T-cell (primary cell): ENCODE measurements around the gene MEOX1. TPM values are rescaled to one million over a fixed set of nuclear protein-coding genes. Genes with fewer than 3 reads are reported as not detected.
A peak's percentile ranks its signal among the peaks of the same experiment; 100 is the strongest.

Source experiments
- ATAC-seq, 4 experiments: fragments of 200-7000 bp in 3 of 4; fragments of 150-1000 bp in 1 of 4; cut with Tn5 transposase; replicated peaks in 1 of 4; 1 replicate in 3 of 4; 2 replicates in 1 of 4; pipeline ENCODE4 v1.10.0; 2021; ENCODE audit warnings: moderate library complexity in 3 of 4, mild to moderate bottlenecking in 2 of 4, moderate number of reproducible peaks in 1 of 4
- CTCF ChIA-PET, 2 donors: fragments of 300-600 bp; sonication (Branson Sonifier 250); formaldehyde crosslinking; loops; one replicate each; lab custom pipeline; 2022; ENCODE audit warnings: antibody characterized with exemption in 2 of 2; lab: Charles Lee
- POLR2A ChIA-PET, 2 donors: fragments of 300-600 bp; sonication (Branson Sonifier 250); formaldehyde crosslinking; loops; one replicate each; lab custom pipeline; 2022; ENCODE audit warnings: antibody characterized with exemption in 2 of 2; lab: Charles Lee
- DNase-seq, 35 experiments: peaks; one replicate each; pipeline versions ENCODE4 v3.0.0 to v3.0.0-alpha.2; 2013 to 2023
- H3K27ac ChIP-seq: one replicate; pipeline ENCODE4 v1.5.1; 2013; ENCODE audit warnings: low read length
- H3K27me3 ChIP-seq, 2 experiments: replicated peaks in 1 of 2; 1 replicate in 1 of 2; 2 replicates in 1 of 2; pipeline versions ENCODE4 v1.6.1 to v1.7.0; 2013; ENCODE audit warnings: low read length in 1 of 2, mixed read lengths in 1 of 2; ENCODE audit not compliant: control insufficient read depth in 2 of 2, insufficient read depth in 2 of 2; ENCODE audit errors: extremely low read depth in 1 of 2
- H3K36me3 ChIP-seq, 2 donors: 1 replicate in 1 of 2; 2 replicates in 1 of 2; pipeline versions ENCODE4 v1.6.1 to v1.7.0; 2013; ENCODE audit warnings: low read length in 1 of 2; ENCODE audit not compliant: control insufficient read depth in 2 of 2, insufficient read depth in 1 of 2; ENCODE audit errors: extremely low read depth in 1 of 2
- H3K4me1 ChIP-seq, 2 experiments: 1 replicate in 1 of 2; 2 replicates in 1 of 2; pipeline versions ENCODE4 v1.6.1 to v1.7.0; 2013; ENCODE audit warnings: low read length in 2 of 2, mixed read lengths in 1 of 2; ENCODE audit not compliant: insufficient read depth in 2 of 2, control insufficient read depth in 1 of 2; ENCODE audit errors: extremely low read depth in 1 of 2
- H3K4me3 ChIP-seq, 2 donors: 1 replicate in 1 of 2; 2 replicates in 1 of 2; pipeline versions ENCODE4 v1.5.1 to v1.7.0; 2013; ENCODE audit warnings: mild to moderate bottlenecking in 2 of 2, low read length in 1 of 2, moderate library complexity in 1 of 2; ENCODE audit not compliant: control insufficient read depth in 1 of 2; ENCODE audit errors: extremely low read depth in 1 of 2
- H3K9me3 ChIP-seq: 2 replicates; pipeline ENCODE4 v1.7.0; 2013
- H3K27ac Mint-ChIP-seq, 2 donors: one replicate each; pipeline ENCODE4 v1.8.0; 2020 to 2021; ENCODE audit warnings: mild to moderate bottlenecking in 2 of 2, mixed read lengths in 2 of 2
- H3K27me3 Mint-ChIP-seq, 2 donors: one replicate each; pipeline ENCODE4 v1.8.0; 2021 to 2022; ENCODE audit warnings: mixed read lengths in 2 of 2
- H3K36me3 Mint-ChIP-seq: one replicate; pipeline ENCODE4 v1.8.0; 2021; ENCODE audit warnings: mixed read lengths
- H3K4me1 Mint-ChIP-seq, 3 donors: one replicate each; pipeline ENCODE4 v1.8.0; 2020 to 2022; ENCODE audit warnings: mixed read lengths in 3 of 3, mild to moderate bottlenecking in 1 of 3
- H3K4me3 Mint-ChIP-seq, 3 donors: one replicate each; pipeline ENCODE4 v1.8.0; 2020 to 2022; ENCODE audit warnings: mild to moderate bottlenecking in 3 of 3, mixed read lengths in 3 of 3, moderate library complexity in 3 of 3
- H3K9me3 Mint-ChIP-seq, 3 donors: one replicate each; pipeline ENCODE4 v1.8.0; 2020 to 2022; ENCODE audit warnings: mixed read lengths in 3 of 3
- WGBS: methylation state at CpG from one replicate; pipeline ENCODE4 v1.1.5; 2013; ENCODE audit warnings: missing lambda C conversion rate; ENCODE audit not compliant: insufficient coverage; 5-methylcytosine and 5-hydroxymethylcytosine counted together
- total RNA-seq, 35 experiments: library from RNA in 6 of 35; stranded (reverse) in 6 of 35; fragments of 120-200 nt in 1 of 35; gene quantifications; one replicate each; pipeline versions ENCODE4 v1.2.1 to v1.2.4 and lab custom pipeline; 2013 to 2026

The MEOX1 gene
- total RNA-seq, 5 donors from 2014 or later (not counting 1 experiment from before 2014, with no cell fraction given) = 2.9 to 5.5 (median 3.6) TPM

DNA sequence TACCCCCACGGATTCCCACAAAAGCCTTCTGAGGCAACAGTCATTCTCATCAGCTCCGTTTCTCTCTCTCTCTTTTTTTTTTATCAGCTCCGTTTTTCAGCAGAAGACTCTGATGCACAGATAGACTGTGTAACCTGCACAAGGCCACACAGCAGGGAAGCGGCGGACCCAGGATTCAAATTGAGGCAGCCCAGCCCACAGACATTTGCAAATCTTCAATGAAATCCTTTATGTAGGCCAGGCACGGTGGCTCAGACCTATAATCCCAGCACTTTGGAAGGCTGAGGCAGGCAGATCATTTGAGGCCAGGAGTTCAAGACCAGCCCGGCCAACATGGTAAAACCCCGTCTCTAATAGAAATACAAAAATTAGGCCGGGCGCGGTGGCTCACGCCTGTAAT, 2.4 kb upstream of the MEOX1 start:
- Mint-ChIP-seq H3K4me3 (no peak overlapping the region), H3K27me3 (peaks cover 0 to 5% of the 10 kb centered on the region in 2 donors), H3K36me3 (no peaks in the 10 kb centered on the region), H3K9me3 (no peaks in the 10 kb centered on the region), H3K27ac (peak overlapping the region in 1 of 2 donors; percentile 58), H3K4me1 (peaks cover 27 to 43% (median 27%) of the 10 kb centered on the region in 3 donors)
- DNase-seq (no peak), ATAC-seq (no peak)
- ChIA-PET CTCF (no interaction called here), POLR2A (no interaction called here)
- Histone ChIP-seq H3K36me3 (no peaks in the 10 kb centered on the region), H3K4me3 (no peak overlapping the region), H3K9me3 (no peaks in the 10 kb centered on the region), H3K27me3 (peaks cover 0 to 30% of the 10 kb centered on the region in 2 experiments), H3K27ac (no peak overlapping the region), H3K4me1 (peaks cover 25 to 41% of the 10 kb centered on the region in 2 experiments)
- WGBS = 79% methylated on average over 12 of the region's 12 CpGs

DNA sequence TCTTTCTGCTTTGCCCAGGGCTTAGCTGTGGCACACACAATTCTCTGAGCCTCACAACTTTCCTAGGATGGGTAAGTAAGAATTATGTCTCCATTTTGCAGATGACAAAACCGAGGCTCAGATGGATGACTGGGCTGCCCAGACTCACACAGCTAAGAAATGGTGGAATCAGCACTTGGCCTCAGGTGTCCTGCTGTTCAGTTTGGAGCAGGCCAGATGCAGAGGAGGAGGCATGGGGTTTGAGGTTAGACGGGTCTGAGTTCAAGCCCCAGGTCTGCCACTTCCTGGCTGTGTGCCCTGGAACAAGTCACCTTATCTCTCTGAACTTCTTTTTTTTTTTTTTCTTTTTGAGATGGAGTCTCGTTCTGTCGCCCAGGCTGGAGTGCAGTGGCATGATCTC, 1.7 kb upstream of the MEOX1 start:
- ATAC-seq = no peak

DNA sequence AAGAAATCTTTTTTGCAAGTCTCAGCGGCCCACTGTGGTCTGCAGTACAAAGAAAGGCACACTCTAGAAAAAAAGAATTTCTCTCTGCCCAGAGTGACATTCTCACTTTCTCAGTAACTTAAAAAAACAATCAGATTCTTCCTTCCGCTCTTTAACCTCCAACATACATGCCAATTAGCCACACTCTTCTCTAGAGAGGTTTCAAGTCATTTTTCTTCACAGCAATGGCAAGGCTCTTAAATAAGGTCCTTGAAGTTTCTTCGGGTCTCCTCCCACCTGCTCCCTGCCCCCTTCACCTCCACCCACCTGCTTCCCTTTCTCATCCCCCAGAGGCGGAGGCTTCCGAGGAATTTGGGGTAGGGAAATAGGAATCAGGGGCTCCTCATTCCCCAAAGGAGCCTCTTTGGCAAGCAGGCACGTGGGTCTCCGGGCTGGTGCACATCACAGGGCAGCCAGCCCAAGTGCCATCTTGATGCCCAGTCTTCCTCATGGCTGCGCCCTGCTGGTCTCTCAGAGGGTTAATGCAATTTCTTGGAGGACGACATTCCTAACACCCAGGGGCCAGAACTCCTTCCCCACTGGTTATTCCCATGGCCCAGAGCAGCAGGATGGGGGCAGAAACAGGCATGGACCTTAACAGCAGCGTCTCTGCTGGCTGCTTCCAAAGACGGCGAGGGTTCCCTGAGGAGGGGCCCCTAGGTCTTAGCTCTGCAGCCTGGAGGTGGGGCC, 855 bp upstream of the MEOX1 start:
- Mint-ChIP-seq H3K9me3 (no peaks in the 10 kb centered on the region), H3K27ac (peak overlapping the region; percentile 86), H3K4me1 (peaks cover 28 to 55% (median 32%) of the 10 kb centered on the region in 3 donors), H3K4me3 (peak overlapping the region; percentile 36 to 62 (median 39)), H3K36me3 (no peaks in the 10 kb centered on the region), H3K27me3 (peaks cover 0 to 5% of the 10 kb centered on the region in 2 donors)
- peak in 1 of 35 experiments; percentile 24 for DNase-seq
- CTCF ChIA-PET = interaction anchor here in 1 of 2 donors (1.1 kb wide), 1 partner anchor 11 kb away, joined by 3 read pairs; no protein-coding TSS in a partner anchor
- 63% methylated on average over 7 of the region's 12 CpGs for WGBS
- Histone ChIP-seq H3K27ac (no peak overlapping the region), H3K4me3 (no peak overlapping the region), H3K4me1 (peaks cover 25 to 48% of the 10 kb centered on the region in 2 experiments), H3K27me3 (peaks cover 0 to 30% of the 10 kb centered on the region in 2 experiments), H3K36me3 (no peaks in the 10 kb centered on the region), H3K9me3 (no peaks in the 10 kb centered on the region)
- POLR2A ChIA-PET = no interaction called here
- peak; percentile 70 to 79 (median 74) for ATAC-seq

More for the DNA sequence above, 1.7 kb upstream of the MEOX1 start:
- Histone ChIP-seq H3K27me3 (peaks cover 0 to 30% of the 10 kb centered on the region in 2 experiments), H3K36me3 (no peaks in the 10 kb centered on the region), H3K4me3 (no peak overlapping the region), H3K27ac (no peak overlapping the region), H3K4me1 (peaks cover 25 to 46% of the 10 kb centered on the region in 2 experiments), H3K9me3 (no peaks in the 10 kb centered on the region)
- Mint-ChIP-seq H3K36me3 (no peaks in the 10 kb centered on the region), H3K4me1 (peaks cover 27 to 50% (median 27%) of the 10 kb centered on the region in 3 donors), H3K27me3 (peaks cover 0 to 5% of the 10 kb centered on the region in 2 donors), H3K4me3 (no peak overlapping the region), H3K27ac (no peak overlapping the region), H3K9me3 (no peaks in the 10 kb centered on the region)
- 50% methylated on average over 1 of the region's 4 CpGs for WGBS
- DNase-seq = no peak
- POLR2A ChIA-PET = no interaction called here
- CTCF ChIA-PET = interaction anchor here in 1 of 2 donors (1.1 kb wide), 1 partner anchor 10 kb away, joined by 3 read pairs; no protein-coding TSS in a partner anchor

DNA sequence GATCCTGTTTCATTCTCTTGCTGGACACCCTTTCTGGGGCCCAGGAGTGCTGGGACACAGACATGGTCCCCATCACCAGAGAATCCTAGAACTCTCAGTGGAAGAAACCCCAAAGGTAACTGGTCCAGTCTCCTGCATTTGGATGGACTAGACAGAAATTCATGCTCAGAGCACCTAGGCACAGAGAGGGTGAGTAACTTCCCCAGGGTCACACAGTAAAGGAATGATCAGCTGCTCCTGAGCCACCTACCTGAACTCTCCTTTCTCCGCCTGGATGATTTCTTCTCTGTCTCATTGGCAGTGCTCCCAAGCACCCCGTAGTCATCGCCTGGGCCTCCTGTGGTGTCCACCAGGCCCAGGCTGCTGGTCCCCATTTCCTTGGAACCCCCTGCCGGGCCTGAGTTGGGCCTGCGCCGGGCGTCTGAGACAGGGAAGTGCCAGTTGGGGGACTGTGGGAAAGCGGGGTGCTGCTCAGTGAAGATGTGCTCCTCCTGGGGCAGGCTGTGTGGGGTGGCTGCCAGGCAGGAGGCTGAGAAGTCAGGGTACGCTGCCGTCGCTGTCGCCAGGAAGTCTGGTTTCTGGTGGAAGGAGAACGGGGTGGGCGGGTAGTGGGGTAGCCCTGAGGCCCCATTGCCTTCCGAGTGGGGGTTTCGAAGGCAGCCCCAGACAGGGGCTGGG, 767 bp downstream of the MEOX1 start:
- Histone ChIP-seq H3K9me3 (no peaks in the 10 kb centered on the region), H3K27ac (peak overlapping the region; percentile 1), H3K4me3 (peak overlapping the region in 1 of 2 donors; percentile 37), H3K27me3 (peaks cover 0 to 34% of the 10 kb centered on the region in 2 experiments), H3K4me1 (peaks cover 25 to 61% of the 10 kb centered on the region in 2 experiments), H3K36me3 (no peaks in the 10 kb centered on the region)
- Mint-ChIP-seq H3K27ac (peak overlapping the region; percentile 72 to 76), H3K4me3 (peak overlapping the region; percentile 34 to 61 (median 36)), H3K9me3 (no peaks in the 10 kb centered on the region), H3K27me3 (peaks cover 0 to 5% of the 10 kb centered on the region in 2 donors), H3K36me3 (no peaks in the 10 kb centered on the region), H3K4me1 (peaks cover 36 to 67% (median 48%) of the 10 kb centered on the region in 3 donors)
- WGBS = 17% methylated on average over 14 of the region's 16 CpGs
- ChIA-PET CTCF (no interaction called here), POLR2A (no interaction called here)
- DNase-seq (peak in 17 of 35 experiments; percentile 2 to 33 (median 13)), ATAC-seq (peak; percentile 45 to 50 (median 49))

DNA sequence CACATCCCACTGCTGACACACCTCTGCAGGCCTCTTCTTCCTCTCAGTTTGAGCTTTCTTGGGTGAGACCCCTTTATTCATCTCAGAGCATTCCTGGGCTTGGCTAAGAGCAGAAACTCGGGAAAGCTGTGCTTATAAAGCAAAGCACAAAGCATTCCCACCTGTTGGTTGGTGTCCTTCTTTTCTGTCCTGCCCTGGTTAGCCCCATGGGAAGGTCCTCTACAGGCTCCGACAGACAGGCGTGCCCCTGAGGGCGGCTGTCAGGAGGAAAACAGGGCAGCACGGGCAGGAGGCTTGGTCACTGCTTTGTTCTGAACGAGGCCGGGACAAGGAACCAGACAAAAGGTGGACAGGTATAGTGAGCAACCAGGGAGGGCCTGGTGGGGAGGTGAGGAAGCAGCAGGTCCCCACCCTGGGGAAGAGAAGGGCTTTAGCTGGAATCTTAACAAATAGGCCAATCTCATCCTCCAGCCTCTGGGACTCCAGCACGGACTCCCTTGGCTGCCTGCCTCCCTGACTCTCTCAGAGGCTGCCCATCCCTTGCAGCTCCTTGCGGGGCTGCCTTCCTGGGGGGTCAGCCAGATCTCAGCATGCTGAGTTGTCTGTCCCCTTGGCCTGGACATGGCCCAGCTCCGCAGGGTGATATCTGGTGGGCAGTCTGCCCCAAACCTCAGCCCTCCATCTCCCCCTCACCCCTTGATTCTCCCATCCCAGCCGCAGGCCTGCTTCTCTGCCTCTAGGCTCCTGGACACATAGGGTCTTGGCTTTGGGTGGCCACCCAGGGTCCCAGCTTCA, 1.7 kb downstream of the MEOX1 start:
- peak overlapping the region; percentile 32 to 72 for H3K27ac Mint-ChIP-seq
- ChIA-PET CTCF (interaction anchor here (0.6 to 0.9 kb wide), 3 partner anchors 13 to 1386 kb away, joined by 3 to 8 read pairs (median 3); no protein-coding TSS in a partner anchor), POLR2A (no interaction called here)
- H3K27me3 Mint-ChIP-seq = peaks cover 0 to 5% of the 10 kb centered on the region in 2 donors
- no peaks in the 10 kb centered on the region for H3K36me3 ChIP-seq
- H3K4me1 Mint-ChIP-seq = peaks cover 40 to 70% (median 52%) of the 10 kb centered on the region in 3 donors
- ATAC-seq (no peak), DNase-seq (no peak)
- H3K4me3 ChIP-seq = peak overlapping the region; percentile 36 to 37
- H3K9me3 Mint-ChIP-seq = no peaks in the 10 kb centered on the region
- no peaks in the 10 kb centered on the region for H3K9me3 ChIP-seq
- peak overlapping the region; percentile 34 to 61 (median 36) for H3K4me3 Mint-ChIP-seq
- H3K27me3 ChIP-seq = peaks cover 0 to 31% of the 10 kb centered on the region in 2 experiments
- peaks cover 25 to 64% of the 10 kb centered on the region in 2 experiments for H3K4me1 ChIP-seq
- peak overlapping the region; percentile 23 for H3K27ac ChIP-seq
- H3K36me3 Mint-ChIP-seq = no peaks in the 10 kb centered on the region
- 90% methylated on average over 10 of the region's 11 CpGs for WGBS
